GM19238 (cell line): ENCODE data around the gene GMPPB.
"Not testable (repeated sequence)": the region's sequence is repeated elsewhere in the genome, so short reads cannot be mapped to it uniquely, and the experiment has no call there.

Experiments used
- DNase-seq: peaks from one replicate; pipeline ENCODE4 v3.0.0; 2011; ENCODE audit warnings: low spot score; ENCODE audit not compliant: insufficient read length

Gene GMPPB

GRCh38 chr3:49714728-49715550, 8.8 kb downstream of the GMPPB start:
- DNase-seq: no peak

GRCh38 chr3:49713336-49714105, 10.2 kb downstream of the GMPPB start:
- DNase-seq: no peak

GRCh38 chr3:49712631-49713317, 11.0 kb downstream of the GMPPB start:
- DNase-seq: no peak

GRCh38 chr3:49712166-49712565, 11.6 kb downstream of the GMPPB start:
- no peak for DNase-seq

GRCh38 chr3:49711489-49711888, 12.3 kb downstream of the GMPPB start:
- no peak for DNase-seq

- DNase-seq: no peak
Measured at GRCh38 chr3:49709852-49710251, 13.9 kb downstream of the GMPPB start.

GRCh38 chr3:49707113-49707480, 16.7 kb downstream of the GMPPB start:
- no peak for DNase-seq

GRCh38 chr3:49706456-49707112, 17.2 kb downstream of the GMPPB start:
- no peak for DNase-seq

- no peak for DNase-seq
Measured at GRCh38 chr3:49705390-49705960, 18.3 kb downstream of the GMPPB start.

GRCh38 chr3:49704629-49705028, 19.1 kb downstream of the GMPPB start:
- DNase-seq: no peak

GRCh38 chr3:49703956-49704355, 19.8 kb downstream of the GMPPB start:
- DNase-seq: no peak

GRCh38 chr3:49703443-49703927, 20.3 kb downstream of the GMPPB start:
- DNase-seq: peak; percentile 81

GRCh38 chr3:49702672-49703071, 21.1 kb downstream of the GMPPB start:
- DNase-seq: no peak

GRCh38 chr3:49701388-49702077, 22.2 kb downstream of the GMPPB start:
- DNase-seq: no peak

- DNase-seq: no peak
Measured at GRCh38 chr3:49700453-49701128, 23.2 kb downstream of the GMPPB start.

- DNase-seq: no peak
Measured at GRCh38 chr3:49700014-49700413, 23.7 kb downstream of the GMPPB start.

- DNase-seq: no peak
Measured at GRCh38 chr3:49699281-49699979, 24.3 kb downstream of the GMPPB start.

- not testable (repeated sequence) for DNase-seq
Measured at GRCh38 chr3:49695350-49696015, 28.3 kb downstream of the GMPPB start.
